OCI-LY1 (cell line): ENCODE data around the gene CD160.
"Not testable (repeated sequence)": the region's sequence is repeated elsewhere in the genome, so short reads cannot be mapped to it uniquely, and the experiment has no call there.

Source experiments
- H2AFZ ChIP-seq: fragments of 200-600 bp; sonication (generic), shearing (Covaris generic); 2 replicates; pipeline ENCODE4 v1.6.0; 2014; ENCODE audit warnings: antibody characterized with exemption, mild to moderate bottlenecking, low read length
- H3F3A ChIP-seq: fragments of 200-600 bp; sonication (generic), shearing (Covaris generic); 2 replicates; pipeline ENCODE4 v1.6.0; 2014; ENCODE audit warnings: mild to moderate bottlenecking, antibody characterized with exemption, low read length, moderate library complexity; ENCODE audit not compliant: insufficient read depth
- H3K27ac ChIP-seq: fragments of 200-600 bp; sonication (generic); 2 replicates; pipeline ENCODE4 v1.5.1; 2014; ENCODE audit warnings: low read length, mixed run types, mild to moderate bottlenecking, low read depth; ENCODE audit not compliant: poor library complexity, severe bottlenecking
- H3K27me3 ChIP-seq: fragments of 200-600 bp; sonication (generic); 2 replicates; pipeline ENCODE4 v1.6.0; 2014; ENCODE audit warnings: antibody characterized with exemption, mild to moderate bottlenecking, low read length, moderate library complexity; ENCODE audit not compliant: insufficient read depth
- H3K36me3 ChIP-seq: fragments of 200-600 bp; sonication (generic); 2 replicates; pipeline ENCODE4 v1.6.1; 2014; ENCODE audit warnings: mild to moderate bottlenecking, antibody characterized with exemption, low read length, moderate library complexity, mixed read lengths; ENCODE audit not compliant: insufficient read depth
- H3K4me1 ChIP-seq: fragments of 200-600 bp; sonication (generic); 2 replicates; pipeline ENCODE4 v1.5.1; 2014; ENCODE audit warnings: mild to moderate bottlenecking, low read length, moderate library complexity; ENCODE audit not compliant: insufficient read depth, severe bottlenecking
- H3K4me2 ChIP-seq: fragments of 200-600 bp; sonication (generic), shearing (Covaris generic); 2 replicates; pipeline ENCODE4 v1.6.1; 2014; ENCODE audit warnings: low read length
- H3K4me3 ChIP-seq: fragments of 200-600 bp; sonication (generic); 2 replicates; pipeline ENCODE4 v1.5.1; 2014; ENCODE audit warnings: low read length, low read depth, mild to moderate bottlenecking, mixed read lengths; ENCODE audit not compliant: poor library complexity, severe bottlenecking
- H3K79me2 ChIP-seq: fragments of 200-600 bp; shearing (Covaris generic); 2 replicates; pipeline ENCODE4 v1.6.1; 2016; ENCODE audit warnings: mixed run types, low read length, mixed read lengths; ENCODE audit not compliant: insufficient read depth
- H3K9ac ChIP-seq: fragments of 200-600 bp; sonication (generic), shearing (Covaris generic); 2 replicates; pipeline ENCODE4 v1.6.1; 2014; ENCODE audit warnings: mild to moderate bottlenecking, low read length, mixed read lengths
- H3K9me2 ChIP-seq: fragments of 200-600 bp; sonication (generic), shearing (Covaris generic); 2 replicates; pipeline ENCODE4 v1.6.1; 2014; ENCODE audit warnings: low read depth, mild to moderate bottlenecking, low read length, mixed read lengths
- H3K9me3 ChIP-seq: fragments of 200-600 bp; shearing (Covaris generic); 2 replicates; pipeline ENCODE4 v1.6.1; 2014; ENCODE audit warnings: low read length, mixed read lengths
- H4K20me1 ChIP-seq: fragments of 200-600 bp; sonication (generic), shearing (Covaris generic); 2 replicates; pipeline ENCODE4 v1.6.0; 2016; ENCODE audit warnings: mild to moderate bottlenecking, low read length; ENCODE audit not compliant: insufficient read depth

CD160 gene

GRCh38 chr1:145762001-145762400 is 42.7 kb downstream of the CD160 start:
- not testable (repeated sequence) for H2AFZ ChIP-seq, H3K4me1 ChIP-seq, H3K9me3 ChIP-seq, H3K79me2 ChIP-seq, H3F3A ChIP-seq, H3K4me3 ChIP-seq, H3K9me2 ChIP-seq, H3K9ac ChIP-seq, H3K4me2 ChIP-seq, H3K27me3 ChIP-seq, H4K20me1 ChIP-seq, H3K27ac ChIP-seq
- H3K36me3 ChIP-seq, result peaks cover 48% of the 10 kb centered on the region

DNA sequence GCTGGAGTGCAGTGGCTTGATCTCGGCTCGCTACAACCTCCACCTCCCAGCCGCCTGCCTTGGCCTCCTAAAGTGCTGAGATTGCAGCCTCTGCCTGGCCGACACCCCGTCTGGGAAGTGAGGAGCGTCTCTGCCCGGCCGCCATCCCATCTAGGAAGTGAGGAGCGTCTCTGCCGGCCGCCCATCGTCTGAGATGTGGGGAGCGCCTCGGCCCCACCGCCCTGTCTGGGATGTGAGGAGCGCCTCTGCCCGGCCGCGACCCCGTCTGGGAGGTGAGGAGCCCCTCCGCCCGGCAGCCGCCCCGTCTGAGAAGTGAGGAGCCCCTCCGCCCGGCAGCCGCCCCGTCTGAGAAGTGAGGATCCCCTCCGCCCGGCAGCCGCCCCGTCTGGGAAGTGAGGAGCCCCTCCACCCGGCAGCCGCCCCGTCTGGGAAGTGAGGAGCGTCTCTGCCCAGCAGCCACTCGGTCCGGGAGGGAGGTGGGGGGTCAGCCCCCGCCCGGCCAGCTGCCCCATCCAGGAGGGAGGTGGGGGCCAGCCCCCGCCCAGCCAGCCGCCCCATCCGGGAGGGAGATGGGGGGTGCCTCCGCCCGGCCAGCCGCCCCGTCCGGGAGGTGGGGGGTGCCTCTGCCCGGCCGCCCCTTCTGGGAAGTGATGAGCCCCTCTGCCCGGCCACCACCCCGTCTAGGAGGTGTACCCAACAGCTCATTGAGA is 45.1 kb downstream of the CD160 start:
- not testable (repeated sequence) for H3K27me3 ChIP-seq

GRCh38 chr1:145765127-145765526 is 45.8 kb downstream of the CD160 start:
- H3K9me2 ChIP-seq, H3K27ac ChIP-seq, H4K20me1 ChIP-seq, H3K79me2 ChIP-seq, H2AFZ ChIP-seq, H3K4me2 ChIP-seq, H3K4me1 ChIP-seq, H3K4me3 ChIP-seq, H3F3A ChIP-seq, H3K9ac ChIP-seq, H3K27me3 ChIP-seq, H3K9me3 ChIP-seq: not testable (repeated sequence)
- peaks cover 40% of the 10 kb centered on the region for H3K36me3 ChIP-seq

More for the DNA sequence above, 45.1 kb downstream of the CD160 start:
- peaks cover 46% of the 10 kb centered on the region for H3K36me3 ChIP-seq
- not testable (repeated sequence) for H4K20me1 ChIP-seq, H3K4me2 ChIP-seq, H3K9me3 ChIP-seq, H3F3A ChIP-seq, H3K4me3 ChIP-seq, H3K4me1 ChIP-seq, H3K9ac ChIP-seq, H2AFZ ChIP-seq, H3K27ac ChIP-seq, H3K79me2 ChIP-seq, H3K9me2 ChIP-seq

DNA sequence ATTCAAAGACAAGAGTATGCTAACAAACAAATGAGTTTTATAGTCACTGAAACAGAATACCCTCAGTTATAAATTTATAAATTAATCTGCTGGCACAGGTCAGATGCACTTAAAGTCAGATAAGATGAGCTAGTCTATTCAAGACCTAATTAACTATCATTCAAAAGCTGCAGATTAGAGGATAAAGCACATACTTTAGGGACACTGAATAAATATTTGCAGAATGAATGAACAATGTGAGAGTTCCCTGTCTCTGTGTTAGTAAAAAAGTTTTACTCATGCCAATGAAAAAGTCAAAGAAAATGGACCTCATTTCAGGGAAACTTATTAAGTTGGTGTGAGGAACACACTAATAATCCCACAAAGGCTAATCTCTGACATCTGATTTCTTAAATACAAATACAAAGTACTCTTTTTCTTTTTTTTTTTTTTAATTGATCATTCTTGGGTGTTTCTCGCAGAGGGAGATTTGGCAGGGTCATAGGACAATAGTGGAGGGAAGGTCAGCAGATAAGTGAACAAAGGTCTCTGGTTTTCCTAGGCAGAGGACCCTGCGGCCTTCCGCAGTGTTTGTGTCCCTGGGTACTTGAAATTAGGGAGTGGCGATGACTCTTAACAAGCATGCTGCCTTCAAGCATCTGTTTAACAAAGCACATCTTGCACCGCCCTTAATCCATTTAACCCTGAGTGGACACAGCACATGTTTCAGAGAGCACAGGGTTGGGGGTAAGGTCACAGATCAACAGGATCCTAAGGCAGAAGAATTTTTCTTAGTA is 46.5 kb downstream of the CD160 start:
- not testable (repeated sequence) for H3F3A ChIP-seq

GRCh38 chr1:145766926-145767325 is 47.6 kb downstream of the CD160 start:
- H3K9me2 ChIP-seq, H2AFZ ChIP-seq, H3K27me3 ChIP-seq, H3K4me1 ChIP-seq, H3F3A ChIP-seq, H3K4me2 ChIP-seq, H4K20me1 ChIP-seq, H3K9me3 ChIP-seq, H3K4me3 ChIP-seq, H3K27ac ChIP-seq, H3K9ac ChIP-seq, H3K79me2 ChIP-seq: not testable (repeated sequence)
- H3K36me3 ChIP-seq, result peaks cover 39% of the 10 kb centered on the region

More for the DNA sequence above, 46.5 kb downstream of the CD160 start:
- H3K9me3 ChIP-seq, H3K9me2 ChIP-seq, H4K20me1 ChIP-seq, H3K27ac ChIP-seq, H3K4me3 ChIP-seq, H2AFZ ChIP-seq, H3K4me1 ChIP-seq, H3K27me3 ChIP-seq, H3K9ac ChIP-seq, H3K79me2 ChIP-seq, H3K4me2 ChIP-seq: not testable (repeated sequence)
- peaks cover 39% of the 10 kb centered on the region for H3K36me3 ChIP-seq

DNA sequence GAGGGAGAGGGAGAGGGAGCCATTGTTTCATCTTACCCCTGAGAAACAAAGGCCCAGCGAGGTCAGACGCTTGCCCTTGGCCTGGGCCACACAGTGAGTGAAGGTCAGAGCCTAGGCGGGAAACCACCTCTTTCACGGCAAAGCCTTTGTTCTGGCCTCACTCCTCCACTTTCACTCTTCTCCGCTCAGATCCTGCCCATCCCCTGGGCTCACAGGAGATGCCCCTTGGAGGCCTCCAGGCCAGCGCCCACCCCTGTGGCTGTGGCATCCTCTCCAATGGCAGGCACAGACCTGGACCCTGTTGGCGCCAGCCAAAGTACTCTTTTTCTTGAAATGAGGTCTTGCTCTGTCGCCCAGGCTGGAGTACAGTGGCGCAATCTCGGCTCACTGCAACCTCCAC is 48.7 kb downstream of the CD160 start:
- peaks cover 31% of the 10 kb centered on the region for H3K36me3 ChIP-seq
- H3K4me3 ChIP-seq, H3K9ac ChIP-seq, H3K79me2 ChIP-seq, H3K9me2 ChIP-seq, H4K20me1 ChIP-seq, H3F3A ChIP-seq, H3K4me1 ChIP-seq, H3K27ac ChIP-seq, H3K4me2 ChIP-seq, H3K27me3 ChIP-seq, H2AFZ ChIP-seq, H3K9me3 ChIP-seq: not testable (repeated sequence)
